Measurements from ENCODE around the gene CDKN1B. TPM values are rescaled to one million over a fixed set of nuclear protein-coding genes. Genes with fewer than 3 reads are reported as not detected.

The CDKN1B gene
- total and polyA plus RNA-seq, 2 experiments from 2014 or later: 9.3 to 27.9 TPM

DNA sequence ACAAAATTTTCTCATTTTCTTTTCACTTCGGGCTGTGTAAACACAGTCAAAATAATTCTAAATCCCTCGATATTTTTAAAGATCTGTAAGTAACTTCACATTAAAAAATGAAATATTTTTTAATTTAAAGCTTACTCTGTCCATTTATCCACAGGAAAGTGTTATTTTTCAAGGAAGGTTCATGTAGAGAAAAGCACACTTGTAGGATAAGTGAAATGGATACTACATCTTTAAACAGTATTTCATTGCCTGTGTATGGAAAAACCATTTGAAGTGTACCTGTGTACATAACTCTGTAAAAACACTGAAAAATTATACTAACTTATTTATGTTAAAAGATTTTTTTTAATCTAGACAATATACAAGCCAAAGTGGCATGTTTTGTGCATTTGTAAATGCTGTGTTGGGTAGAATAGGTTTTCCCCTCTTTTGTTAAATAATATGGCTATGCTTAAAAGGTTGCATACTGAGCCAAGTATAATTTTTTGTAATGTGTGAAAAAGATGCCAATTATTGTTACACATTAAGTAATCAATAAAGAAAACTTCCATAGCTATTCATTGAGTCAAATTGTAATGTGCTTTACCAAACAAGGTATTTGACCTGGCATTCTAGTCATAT lies 4.8 kb downstream of the CDKN1B start:
- no peak for ATAC-seq
- peaks cover 11% of the 10 kb centered on the region for H3F3A ChIP-seq (replicated peaks; ENCODE audit: low read depth)
- peaks cover 46% of the 10 kb centered on the region for H3K36me3 Mint-ChIP-seq (ENCODE audit: low read depth)
- TF ChIP-seq NANOG (IDR thresholded peaks at IDR 0.05; ENCODE audit: borderline replicate concordance) (no peak), ZNF331 (CRISPR knock-in tag; IDR thresholded peaks at IDR 0.05; ENCODE audit: low read depth) (no peak), POLR2AphosphoS5 (IDR thresholded peaks at IDR 0.05; ENCODE audit: low read depth) (no peak; the same call in 1 of the 2 replicates), REST (IDR thresholded peaks at IDR 0.05; ENCODE audit: unreplicated experiment) (no peak)
- no peak overlapping the region for H2AFZ ChIP-seq
- peaks cover 14% of the 10 kb centered on the region; the same call in 1 of the 2 replicates for H3K36me3 ChIP-seq (ENCODE audit: insufficient read depth)
- H3K4me2 ChIP-seq: no peak overlapping the region
- H4K20me1 ChIP-seq (replicated peaks; ENCODE audit: insufficient read depth): peaks cover 26% of the 10 kb centered on the region
- H3K4me1 Mint-ChIP-seq: peaks cover 42% of the 10 kb centered on the region
- H3K4me1 ChIP-seq (ENCODE audit: insufficient read depth): peaks cover 37% of the 10 kb centered on the region
- no peak for DNase-seq (ENCODE audit: low spot score)
- no peak overlapping the region for H3K27ac Mint-ChIP-seq
- peaks cover 51% of the 10 kb centered on the region for H3K27me3 ChIP-seq (ENCODE audit: insufficient read depth)
- H3K27ac ChIP-seq (ENCODE audit: low read depth): no peak overlapping the region
- H3K9me2 ChIP-seq (ENCODE audit: insufficient read depth): no peaks in the 10 kb centered on the region
- H3K27me3 Mint-ChIP-seq (ENCODE audit: insufficient read depth, low read depth, poor library complexity): peaks cover 19% of the 10 kb centered on the region
- H3K4me3 ChIP-seq: no peak overlapping the region
- peaks cover 34% of the 10 kb centered on the region for H3K79me2 ChIP-seq (replicated peaks; ENCODE audit: insufficient read depth)
- H3K4me3 Mint-ChIP-seq: no peak overlapping the region
- H3K9me3 Mint-ChIP-seq: no peaks in the 10 kb centered on the region

DNA sequence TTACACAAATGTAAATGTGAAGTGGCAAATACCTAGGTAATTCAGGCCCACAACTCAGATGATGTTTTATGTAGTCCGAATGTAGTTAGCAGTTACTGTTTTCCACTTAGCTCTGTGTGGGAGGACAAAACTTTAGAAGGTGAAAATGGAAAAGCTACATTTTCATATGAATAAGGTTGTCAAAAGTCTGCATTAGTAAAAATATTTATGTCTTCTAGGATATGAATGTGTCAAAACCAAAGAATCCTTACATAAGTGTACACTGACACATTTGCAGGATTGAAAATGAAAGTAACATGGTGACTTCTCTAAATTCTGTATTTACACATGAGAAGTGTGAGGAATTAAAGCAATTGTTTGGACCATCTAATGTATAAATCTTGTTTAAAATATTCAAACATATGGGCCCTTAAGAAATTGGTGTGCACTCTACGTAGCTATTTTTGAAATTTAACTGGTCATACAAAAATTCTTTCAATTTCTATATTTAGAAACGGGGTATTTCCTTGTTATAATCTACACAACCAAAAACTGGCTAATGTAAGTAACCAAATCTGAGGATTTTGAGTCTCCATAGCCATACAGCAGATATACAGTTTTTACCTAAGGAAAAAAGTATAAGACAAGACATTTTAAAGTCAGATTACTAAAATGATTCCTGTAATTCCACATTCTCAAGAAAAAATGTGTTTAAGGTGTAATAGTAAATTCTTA lies 5.4 kb downstream of the CDKN1B start:
- H4K20me1 ChIP-seq (replicated peaks; ENCODE audit: insufficient read depth): peaks cover 26% of the 10 kb centered on the region
- Mint-ChIP-seq H3K4me3 (peak overlapping the region; percentile 71; the same call in 2 of the 3 replicates), H3K27ac (no peak overlapping the region), H3K36me3 (ENCODE audit: low read depth) (peaks cover 46% of the 10 kb centered on the region), H3K9me3 (no peaks in the 10 kb centered on the region), H3K27me3 (ENCODE audit: insufficient read depth, low read depth, poor library complexity) (peaks cover 18% of the 10 kb centered on the region), H3K4me1 (peaks cover 44% of the 10 kb centered on the region)
- H3K4me1 ChIP-seq (ENCODE audit: insufficient read depth): peaks cover 38% of the 10 kb centered on the region
- H3K27me3 ChIP-seq (ENCODE audit: insufficient read depth): peaks cover 55% of the 10 kb centered on the region
- H3K36me3 ChIP-seq (ENCODE audit: insufficient read depth): peaks cover 14% of the 10 kb centered on the region; the same call in 1 of the 2 replicates
- H3K79me2 ChIP-seq (replicated peaks; ENCODE audit: insufficient read depth): peaks cover 33% of the 10 kb centered on the region
- peaks cover 11% of the 10 kb centered on the region for H3F3A ChIP-seq (replicated peaks; ENCODE audit: low read depth)
- ATAC-seq: no peak
- no peaks in the 10 kb centered on the region for H3K9me2 ChIP-seq (ENCODE audit: insufficient read depth)
- H2AFZ ChIP-seq: no peak overlapping the region
- no peak for DNase-seq (ENCODE audit: low spot score)
- H3K4me2 ChIP-seq: peak overlapping the region; percentile 78; the same call in 1 of the 2 replicates
- H3K4me3 ChIP-seq: peak overlapping the region; percentile 61
- H3K27ac ChIP-seq (ENCODE audit: low read depth): no peak overlapping the region
- TF ChIP-seq STAT1 (IDR thresholded peaks at IDR 0.05; ENCODE audit: unreplicated experiment): no peak
- no peak for TF ChIP-seq NANOG (IDR thresholded peaks at IDR 0.05; ENCODE audit: borderline replicate concordance)
- TF ChIP-seq CREB1 (CRISPR knock-in tag; IDR thresholded peaks at IDR 0.05; ENCODE audit: low read depth): no peak
- TF ChIP-seq, protein P1, sequence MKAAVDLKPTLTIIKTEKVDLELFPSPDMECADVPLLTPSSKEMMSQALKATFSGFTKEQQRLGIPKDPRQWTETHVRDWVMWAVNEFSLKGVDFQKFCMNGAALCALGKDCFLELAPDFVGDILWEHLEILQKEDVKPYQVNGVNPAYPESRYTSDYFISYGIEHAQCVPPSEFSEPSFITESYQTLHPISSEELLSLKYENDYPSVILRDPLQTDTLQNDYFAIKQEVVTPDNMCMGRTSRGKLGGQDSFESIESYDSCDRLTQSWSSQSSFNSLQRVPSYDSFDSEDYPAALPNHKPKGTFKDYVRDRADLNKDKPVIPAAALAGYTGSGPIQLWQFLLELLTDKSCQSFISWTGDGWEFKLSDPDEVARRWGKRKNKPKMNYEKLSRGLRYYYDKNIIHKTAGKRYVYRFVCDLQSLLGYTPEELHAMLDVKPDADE (IDR thresholded peaks at IDR 0.05): no peak
- TF ChIP-seq CTCF (conservative IDR thresholded peaks at IDR 0.05; ENCODE audit: low read depth in 2 of 2): no peak
- TF ChIP-seq REST (IDR thresholded peaks at IDR 0.05; ENCODE audit: unreplicated experiment): no peak
- no peak for TF ChIP-seq POLR2AphosphoS5 (IDR thresholded peaks at IDR 0.05; ENCODE audit: low read depth)
- no peak for TF ChIP-seq JUNB (IDR thresholded peaks at IDR 0.05; ENCODE audit: unreplicated experiment)
- no peak for TF ChIP-seq ZNF114 (CRISPR knock-in tag; IDR thresholded peaks at IDR 0.05)
- no peak for TF ChIP-seq EZH2phosphoT487 (IDR thresholded peaks at IDR 0.05; ENCODE audit: unreplicated experiment)

Measured in GM23338 (cell line).